K562 (cell line): ENCODE data around the gene IL15RA. TPM values are rescaled to one million over a fixed set of nuclear protein-coding genes. Genes with fewer than 3 reads are reported as not detected.

Source experiments
- ASH1L ChIP-seq: fragments of 450-650 bp; IDR thresholded peaks from 2 replicates; pipeline ENCODE4 v1.6.1; 2018; ENCODE audit warnings: borderline replicate concordance, mild to moderate bottlenecking, low read depth; ENCODE audit not compliant: partially characterized antibody
- COPS2 ChIP-seq: fragments of 450-650 bp; conservative IDR thresholded peaks from 2 replicates; pipeline ENCODE4 v1.6.1; 2016; ENCODE audit warnings: mild to moderate bottlenecking, moderate library complexity
- EP300 ChIP-seq: IDR thresholded peaks from 2 replicates; pipeline ENCODE4 v1.6.1; 2012; ENCODE audit warnings: low read length, improper control_type of control experiment
- ESRRA ChIP-seq: fragments of 450-650 bp; IDR thresholded peaks from 2 replicates; pipeline ENCODE4 v1.6.1; 2014; ENCODE audit warnings: low read depth, mild to moderate bottlenecking, moderate library complexity, borderline replicate concordance
- FOS ChIP-seq: IDR thresholded peaks from 3 replicates; pipeline ENCODE4 v1.6.1; 2011; ENCODE audit not compliant: insufficient read length; ENCODE audit errors: extremely low read depth
- FUS ChIP-seq: fragments of 200-400 bp; formaldehyde crosslinking; optimal IDR thresholded peaks from 2 replicates; pipeline ENCODE3; 2017; ENCODE audit warnings: low read depth, low read length
- GATAD2B ChIP-seq: fragments of 450-650 bp; IDR thresholded peaks from 2 replicates; pipeline ENCODE4 v1.6.1; 2017; ENCODE audit warnings: mild to moderate bottlenecking, borderline replicate concordance
- HMG20A ChIP-seq: fragments of 450-650 bp; formaldehyde crosslinking; conservative IDR thresholded peaks from 2 replicates; pipeline ENCODE4 v1.4.0; 2020; ENCODE audit warnings: mild to moderate bottlenecking, mixed read lengths
- KAT7 ChIP-seq: sonication (generic); formaldehyde crosslinking; IDR thresholded peaks from 2 replicates; pipeline ENCODE4 v1.8.0; 2022; ENCODE audit warnings: missing genetic modification reagents, mild to moderate bottlenecking, borderline replicate concordance
- KHSRP ChIP-seq: fragments of 450-650 bp; IDR thresholded peaks from 2 replicates; pipeline ENCODE4 v1.6.1; 2017
- KLF16 ChIP-seq: IDR thresholded peaks from 2 replicates; pipeline ENCODE4 v1.6.1; 2016; ENCODE audit warnings: antibody characterized with exemption
- MTA2 ChIP-seq: fragments of 450-650 bp; IDR thresholded peaks from 2 replicates; pipeline ENCODE4 v1.6.1; 2016; ENCODE audit warnings: low read depth
- NCOA4 ChIP-seq: fragments of 450-650 bp; IDR thresholded peaks from 2 replicates; pipeline ENCODE4 v1.6.1; 2018; ENCODE audit warnings: mild to moderate bottlenecking; ENCODE audit not compliant: partially characterized antibody
- NFIX ChIP-seq: fragments of 250-450 bp; sonication (Bioruptor Pico); IDR thresholded peaks from 2 replicates; pipeline ENCODE4 v1.4.0; 2020; ENCODE audit warnings: low read depth, mild to moderate bottlenecking, moderate library complexity
- TAL1 ChIP-seq: fragments of 450-650 bp; IDR thresholded peaks from 2 replicates; pipeline ENCODE4 v1.6.1; 2016; ENCODE audit warnings: mild to moderate bottlenecking
- TEAD1 ChIP-seq, 2 experiments: fragments of 450-650 bp in 1 of 2; sonication (generic) in 1 of 2; formaldehyde crosslinking; IDR thresholded peaks; 2 replicates each; pipeline versions ENCODE4 v1.4.0 to v1.8.0; 2020 to 2022; ENCODE audit warnings: mild to moderate bottlenecking in 2 of 2, missing genetic modification reagents in 1 of 2
- ZNF124 ChIP-seq: sonication (generic); formaldehyde crosslinking; IDR thresholded peaks from 2 replicates; pipeline ENCODE4 v1.8.1; 2022; ENCODE audit warnings: missing genetic modification reagents
- ZNF253 ChIP-seq: fragments of 250-450 bp; sonication (Bioruptor Pico); conservative IDR thresholded peaks from 2 replicates; pipeline ENCODE4 v1.6.1; 2021; ENCODE audit warnings: mild to moderate bottlenecking
- ZNF316 ChIP-seq: fragments of 450-650 bp; IDR thresholded peaks from 2 replicates; pipeline ENCODE4 v1.6.1; 2016
- ZNF589 ChIP-seq: fragments of 200-800 bp; sonication (Bioruptor generic); IDR thresholded peaks from 2 replicates; pipeline ENCODE4 v1.6.1; 2016; ENCODE audit warnings: low read depth, missing genetic modification characterization, missing compliant biosample characterization
- ZNF699 ChIP-seq: fragments of 250-450 bp; sonication (Bioruptor Pico); IDR thresholded peaks from 2 replicates; pipeline ENCODE4 v1.8.0; 2021; ENCODE audit warnings: mild to moderate bottlenecking, moderate library complexity; ENCODE audit not compliant: insufficient replicate concordance
- ZNF717 ChIP-seq: fragments of 250-450 bp; sonication (Bioruptor Pico); IDR thresholded peaks from 2 replicates; pipeline ENCODE4 v1.5.0; 2021
- ZNF785 ChIP-seq: fragments of 250-450 bp; sonication (Bioruptor Pico); IDR thresholded peaks from 2 replicates; pipeline ENCODE4 v1.4.0; 2020; ENCODE audit warnings: mild to moderate bottlenecking
- polyA plus RNA-seq, 8 experiments: library from polyadenylated mRNA; depleted of rRNA in 4 of 8; stranded (reverse) in 5 of 8; unstranded in 3 of 8; fragments of >200 nt; fragmentation: Nextera tagmentation in 2 of 8; fragmentation: Illumina TruSeq in 1 of 8; extraction: Ambion mirVana in 2 of 8; extraction: Trizol in 1 of 8; gene quantifications; 2 replicates each; pipeline versions ENCODE4 v1.2.1 to v1.2.3, GENCODE V29; 2011 to 2014; ENCODE audit warnings: inconsistent platforms in 1 of 8, missing spikeins in 1 of 8
- total RNA-seq, 7 experiments: library from RNA; depleted of rRNA in 6 of 7; stranded (reverse); fragments of >200 nt in 6 of 7; fragmentation: Illumina TruSeq in 2 of 7; extraction: Trizol in 2 of 7; gene quantifications; 2 replicates each; pipeline versions ENCODE4 v1.2.1 to v1.2.3, GENCODE V29; 2011 to 2021; ENCODE audit warnings: low replicate concordance in 1 of 7
- TF ChIP-seq, protein P1 (sequence below): fragments of 450-650 bp; IDR thresholded peaks from 2 replicates; pipeline ENCODE4 v1.6.1; 2017; ENCODE audit warnings: antibody characterized with exemption, mild to moderate bottlenecking
- TF ChIP-seq, protein P2 (sequence below): fragments of 250-450 bp; sonication (Bioruptor Pico); IDR thresholded peaks from 2 replicates; pipeline ENCODE4 v1.5.0; 2021
- TF ChIP-seq, protein P3 (sequence below): sonication (generic); formaldehyde crosslinking; IDR thresholded peaks from 2 replicates; pipeline ENCODE4 v1.9.0; 2022; ENCODE audit warnings: mild to moderate bottlenecking, missing genetic modification reagents

The IL15RA gene
- total and polyA plus RNA-seq, 9 of the 15 experiments (the other 6 are each of a cell fraction or from before 2014, with no cell fraction given), result 1.2 to 11.7 (median 8.0) TPM

DNA sequence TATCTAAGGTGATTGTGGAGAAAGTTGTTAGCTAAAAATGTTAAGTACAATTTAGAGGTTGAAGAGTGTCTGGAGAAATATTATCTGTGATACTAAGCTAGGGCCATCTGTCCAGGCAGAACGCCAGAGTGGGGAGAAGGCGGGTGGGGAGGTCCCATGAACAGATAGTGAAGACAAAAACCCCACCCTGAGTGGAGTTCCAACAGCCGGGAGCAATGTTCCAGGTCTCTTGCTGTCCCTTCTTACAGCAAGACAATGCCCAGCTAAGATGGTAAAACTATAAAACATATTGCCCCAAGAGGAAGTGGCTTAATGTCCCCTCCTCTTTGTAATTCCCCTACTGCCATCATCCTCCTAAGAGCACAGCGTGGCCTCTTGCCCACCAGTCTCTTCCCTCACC is 10.4 kb upstream of the IL15RA start (continued):
- TF ChIP-seq, protein P1, sequence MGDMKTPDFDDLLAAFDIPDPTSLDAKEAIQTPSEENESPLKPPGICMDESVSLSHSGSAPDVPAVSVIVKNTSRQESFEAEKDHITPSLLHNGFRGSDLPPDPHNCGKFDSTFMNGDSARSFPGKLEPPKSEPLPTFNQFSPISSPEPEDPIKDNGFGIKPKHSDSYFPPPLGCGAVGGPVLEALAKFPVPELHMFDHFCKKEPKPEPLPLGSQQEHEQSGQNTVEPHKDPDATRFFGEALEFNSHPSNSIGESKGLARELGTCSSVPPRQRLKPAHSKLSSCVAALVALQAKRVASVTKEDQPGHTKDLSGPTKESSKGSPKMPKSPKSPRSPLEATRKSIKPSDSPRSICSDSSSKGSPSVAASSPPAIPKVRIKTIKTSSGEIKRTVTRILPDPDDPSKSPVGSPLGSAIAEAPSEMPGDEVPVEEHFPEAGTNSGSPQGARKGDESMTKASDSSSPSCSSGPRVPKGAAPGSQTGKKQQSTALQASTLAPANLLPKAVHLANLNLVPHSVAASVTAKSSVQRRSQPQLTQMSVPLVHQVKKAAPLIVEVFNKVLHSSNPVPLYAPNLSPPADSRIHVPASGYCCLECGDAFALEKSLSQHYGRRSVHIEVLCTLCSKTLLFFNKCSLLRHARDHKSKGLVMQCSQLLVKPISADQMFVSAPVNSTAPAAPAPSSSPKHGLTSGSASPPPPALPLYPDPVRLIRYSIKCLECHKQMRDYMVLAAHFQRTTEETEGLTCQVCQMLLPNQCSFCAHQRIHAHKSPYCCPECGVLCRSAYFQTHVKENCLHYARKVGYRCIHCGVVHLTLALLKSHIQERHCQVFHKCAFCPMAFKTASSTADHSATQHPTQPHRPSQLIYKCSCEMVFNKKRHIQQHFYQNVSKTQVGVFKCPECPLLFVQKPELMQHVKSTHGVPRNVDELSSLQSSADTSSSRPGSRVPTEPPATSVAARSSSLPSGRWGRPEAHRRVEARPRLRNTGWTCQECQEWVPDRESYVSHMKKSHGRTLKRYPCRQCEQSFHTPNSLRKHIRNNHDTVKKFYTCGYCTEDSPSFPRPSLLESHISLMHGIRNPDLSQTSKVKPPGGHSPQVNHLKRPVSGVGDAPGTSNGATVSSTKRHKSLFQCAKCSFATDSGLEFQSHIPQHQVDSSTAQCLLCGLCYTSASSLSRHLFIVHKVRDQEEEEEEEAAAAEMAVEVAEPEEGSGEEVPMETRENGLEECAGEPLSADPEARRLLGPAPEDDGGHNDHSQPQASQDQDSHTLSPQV, result peak; percentile 38; the same call in 1 of the 2 replicates
- no peak for TF ChIP-seq NFIX (CRISPR knock-in tag)
- no peak for TF ChIP-seq COPS2
- no peak for TF ChIP-seq NCOA4
- no peak for TF ChIP-seq TEAD1 (CRISPR knock-in tag; IDR thresholded peaks at IDR 0.05)
- no peak for TF ChIP-seq KHSRP
- no peak for TF ChIP-seq ASH1L
- TF ChIP-seq, protein P2, sequence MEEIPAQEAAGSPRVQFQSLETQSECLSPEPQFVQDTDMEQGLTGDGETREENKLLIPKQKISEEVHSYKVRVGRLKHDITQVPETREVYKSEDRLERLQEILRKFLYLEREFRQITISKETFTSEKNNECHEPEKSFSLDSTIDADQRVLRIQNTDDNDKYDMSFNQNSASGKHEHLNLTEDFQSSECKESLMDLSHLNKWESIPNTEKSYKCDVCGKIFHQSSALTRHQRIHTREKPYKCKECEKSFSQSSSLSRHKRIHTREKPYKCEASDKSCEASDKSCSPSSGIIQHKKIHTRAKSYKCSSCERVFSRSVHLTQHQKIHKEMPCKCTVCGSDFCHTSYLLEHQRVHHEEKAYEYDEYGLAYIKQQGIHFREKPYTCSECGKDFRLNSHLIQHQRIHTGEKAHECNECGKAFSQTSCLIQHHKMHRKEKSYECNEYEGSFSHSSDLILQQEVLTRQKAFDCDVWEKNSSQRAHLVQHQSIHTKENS, result no peak
- peak; percentile 64 for TF ChIP-seq MTA2
- TF ChIP-seq KAT7, result no peak
- TF ChIP-seq EP300, result peak; percentile 40; the same call in 1 of the 2 replicates
- no peak for TF ChIP-seq ZNF124 (CRISPR knock-in tag)
- no peak for TF ChIP-seq ZNF253 (CRISPR knock-in tag)
- TF ChIP-seq ZNF785 (CRISPR knock-in tag), result no peak
- peak; percentile 27; the same call in 1 of the 2 replicates for TF ChIP-seq GATAD2B
- TF ChIP-seq HMG20A (CRISPR knock-in tag), result no peak
- TF ChIP-seq, protein P3, sequence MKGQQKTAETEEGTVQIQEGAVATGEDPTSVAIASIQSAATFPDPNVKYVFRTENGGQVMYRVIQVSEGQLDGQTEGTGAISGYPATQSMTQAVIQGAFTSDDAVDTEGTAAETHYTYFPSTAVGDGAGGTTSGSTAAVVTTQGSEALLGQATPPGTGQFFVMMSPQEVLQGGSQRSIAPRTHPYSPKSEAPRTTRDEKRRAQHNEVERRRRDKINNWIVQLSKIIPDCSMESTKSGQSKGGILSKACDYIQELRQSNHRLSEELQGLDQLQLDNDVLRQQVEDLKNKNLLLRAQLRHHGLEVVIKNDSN (CRISPR knock-in tag), result no peak
- no peak for TF ChIP-seq FUS
- no peak for TF ChIP-seq ZNF699 (CRISPR knock-in tag)
- TF ChIP-seq FOS, result no peak
- peak; percentile 76 for TF ChIP-seq TAL1
- TF ChIP-seq KLF16, result no peak
- TF ChIP-seq ZNF589, result no peak
- no peak for TF ChIP-seq ESRRA
- no peak for TF ChIP-seq ZNF717 (CRISPR knock-in tag)
- TF ChIP-seq ZNF316, result no peak
